Measurements from ENCODE around the gene TRIM46.

TRIM46 gene

GRCh38 chr1:155178441-155179111 is 4.9 kb downstream of the TRIM46 start:
- TF ChIP-seq POU2F2 (IDR thresholded peaks at IDR 0.05; ENCODE audit: low read depth, low read length) (no peak), POLR2AphosphoS5 (IDR thresholded peaks at IDR 0.05; ENCODE audit: low read depth, low read length) (no peak), SPI1 (IDR thresholded peaks at IDR 0.05; ENCODE audit: low read depth, low read length) (no peak), PAX5 (IDR thresholded peaks at IDR 0.05; ENCODE audit: insufficient read depth, low read length, severe bottlenecking) (no peak), TAF1 (IDR thresholded peaks at IDR 0.05; ENCODE audit: low read depth, low read length) (no peak), POLR2A (IDR thresholded peaks at IDR 0.05; ENCODE audit: low read depth, low read length) (no peak)
- FAIRE-seq (no peak), DNase-seq (ENCODE audit: insufficient read length, low spot score) (no peak)

- FAIRE-seq (no peak), DNase-seq (ENCODE audit: insufficient read length, low spot score) (no peak)
- no peak for TF ChIP-seq PAX5 (IDR thresholded peaks at IDR 0.05; ENCODE audit: insufficient read depth, low read length, severe bottlenecking)
- TF ChIP-seq SPI1 (IDR thresholded peaks at IDR 0.05; ENCODE audit: low read depth, low read length), result peak; percentile 41; the same call in 1 of the 2 replicates
These were observed 5.7 kb downstream of the TRIM46 start for GRCh38 chr1:155179112-155180031.

- FAIRE-seq (no peak), DNase-seq (ENCODE audit: insufficient read length, low spot score) (no peak)
- no peak for TF ChIP-seq TAF1 (IDR thresholded peaks at IDR 0.05; ENCODE audit: low read depth, low read length)
- no peak for TF ChIP-seq POLR2A (IDR thresholded peaks at IDR 0.05; ENCODE audit: low read depth, low read length)
- no peak for TF ChIP-seq POU2F2 (IDR thresholded peaks at IDR 0.05; ENCODE audit: low read depth, low read length)
- no peak for TF ChIP-seq POLR2AphosphoS5 (IDR thresholded peaks at IDR 0.05; ENCODE audit: low read depth, low read length)
- no peak for TF ChIP-seq PAX5 (IDR thresholded peaks at IDR 0.05; ENCODE audit: insufficient read depth, low read length, severe bottlenecking)
- TF ChIP-seq SPI1 (IDR thresholded peaks at IDR 0.05; ENCODE audit: low read depth, low read length), result no peak
These were observed 7.9 kb downstream of the TRIM46 start for GRCh38 chr1:155181371-155182051.

- no peak for FAIRE-seq
- TF ChIP-seq TAF1 (IDR thresholded peaks at IDR 0.05; ENCODE audit: low read depth, low read length) (no peak), POLR2A (IDR thresholded peaks at IDR 0.05; ENCODE audit: low read depth, low read length) (no peak), POU2F2 (IDR thresholded peaks at IDR 0.05; ENCODE audit: low read depth, low read length) (no peak), SPI1 (IDR thresholded peaks at IDR 0.05; ENCODE audit: low read depth, low read length) (no peak), POLR2AphosphoS5 (IDR thresholded peaks at IDR 0.05; ENCODE audit: low read depth, low read length) (no peak)
- no peak for DNase-seq (ENCODE audit: insufficient read length, low spot score)
These were observed 8.5 kb downstream of the TRIM46 start for GRCh38 chr1:155182052-155182550.

- TF ChIP-seq PAX5 (IDR thresholded peaks at IDR 0.05; ENCODE audit: insufficient read depth, low read length, severe bottlenecking) (no peak), POU2F2 (IDR thresholded peaks at IDR 0.05; ENCODE audit: low read depth, low read length) (no peak), TAF1 (IDR thresholded peaks at IDR 0.05; ENCODE audit: low read depth, low read length) (no peak), POLR2A (IDR thresholded peaks at IDR 0.05; ENCODE audit: low read depth, low read length) (no peak), POLR2AphosphoS5 (IDR thresholded peaks at IDR 0.05; ENCODE audit: low read depth, low read length) (no peak), SPI1 (IDR thresholded peaks at IDR 0.05; ENCODE audit: low read depth, low read length) (no peak)
- DNase-seq (ENCODE audit: insufficient read length, low spot score) (no peak), FAIRE-seq (no peak)
These were observed 10.1 kb downstream of the TRIM46 start for GRCh38 chr1:155183775-155184221.

- DNase-seq (ENCODE audit: insufficient read length, low spot score) (no peak), FAIRE-seq (no peak)
- TF ChIP-seq POLR2AphosphoS5 (IDR thresholded peaks at IDR 0.05; ENCODE audit: low read depth, low read length) (no peak), PAX5 (IDR thresholded peaks at IDR 0.05; ENCODE audit: insufficient read depth, low read length, severe bottlenecking) (no peak), POLR2A (IDR thresholded peaks at IDR 0.05; ENCODE audit: low read depth, low read length) (no peak), POU2F2 (IDR thresholded peaks at IDR 0.05; ENCODE audit: low read depth, low read length) (no peak), TAF1 (IDR thresholded peaks at IDR 0.05; ENCODE audit: low read depth, low read length) (no peak), SPI1 (IDR thresholded peaks at IDR 0.05; ENCODE audit: low read depth, low read length) (no peak)
These were observed 10.7 kb downstream of the TRIM46 start for GRCh38 chr1:155184351-155184811.

GRCh38 chr1:155184835-155185782 is 11.5 kb downstream of the TRIM46 start:
- FAIRE-seq (peak; percentile 96), DNase-seq (ENCODE audit: insufficient read length, low spot score) (peak; percentile 88)
- TF ChIP-seq POU2F2 (IDR thresholded peaks at IDR 0.05; ENCODE audit: low read depth, low read length) (no peak), SPI1 (IDR thresholded peaks at IDR 0.05; ENCODE audit: low read depth, low read length) (peak; percentile 82)

- DNase-seq (ENCODE audit: insufficient read length, low spot score) (no peak), FAIRE-seq (no peak)
- TF ChIP-seq POLR2A (IDR thresholded peaks at IDR 0.05; ENCODE audit: low read depth, low read length), result no peak
- TF ChIP-seq SPI1 (IDR thresholded peaks at IDR 0.05; ENCODE audit: low read depth, low read length), result no peak
- no peak for TF ChIP-seq TAF1 (IDR thresholded peaks at IDR 0.05; ENCODE audit: low read depth, low read length)
- TF ChIP-seq POU2F2 (IDR thresholded peaks at IDR 0.05; ENCODE audit: low read depth, low read length), result no peak
- no peak for TF ChIP-seq PAX5 (IDR thresholded peaks at IDR 0.05; ENCODE audit: insufficient read depth, low read length, severe bottlenecking)
- no peak for TF ChIP-seq POLR2AphosphoS5 (IDR thresholded peaks at IDR 0.05; ENCODE audit: low read depth, low read length)
These were observed 12.1 kb downstream of the TRIM46 start for GRCh38 chr1:155185783-155186066.

Data from GM12891 (cell line).